NCI-H1436 (cell line): ENCODE results near the gene CAMKMT.
"Not testable (repeated sequence)": the region's sequence is repeated elsewhere in the genome, so short reads cannot be mapped to it uniquely, and the experiment has no call there.

ENCODE experiments used
- DNase-seq: peaks from one replicate; lab custom pipeline; 2025; lab: John Stamatoyannopoulos, UW

Gene CAMKMT

DNA sequence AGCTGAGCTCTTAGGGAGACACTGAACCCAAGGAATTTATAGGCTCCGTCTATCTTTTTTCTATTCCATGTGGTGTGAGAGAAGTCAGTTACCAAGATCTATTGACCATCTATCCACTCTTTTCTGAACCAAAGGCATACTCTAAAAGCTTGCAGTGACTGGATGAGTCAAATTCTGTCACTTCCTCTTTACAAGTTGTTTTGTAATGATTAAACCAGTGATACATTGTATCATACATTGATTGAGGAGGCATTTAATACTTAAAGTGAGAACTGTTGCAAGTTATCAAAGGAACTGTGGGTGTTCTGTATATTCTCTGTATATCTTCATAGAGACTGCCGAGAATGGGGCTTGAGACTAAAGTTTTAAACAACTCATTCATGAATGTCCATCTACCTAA, 188.8 kb downstream of the CAMKMT start:
- no peak for DNase-seq

GRCh38 chr2:44551497-44551896, 189.8 kb downstream of the CAMKMT start:
- DNase-seq: no peak

GRCh38 chr2:44553456-44553855, 191.7 kb downstream of the CAMKMT start:
- no peak for DNase-seq

- DNase-seq: no peak
Observed at GRCh38 chr2:44555700-44556099, 194.0 kb downstream of the CAMKMT start.

DNA sequence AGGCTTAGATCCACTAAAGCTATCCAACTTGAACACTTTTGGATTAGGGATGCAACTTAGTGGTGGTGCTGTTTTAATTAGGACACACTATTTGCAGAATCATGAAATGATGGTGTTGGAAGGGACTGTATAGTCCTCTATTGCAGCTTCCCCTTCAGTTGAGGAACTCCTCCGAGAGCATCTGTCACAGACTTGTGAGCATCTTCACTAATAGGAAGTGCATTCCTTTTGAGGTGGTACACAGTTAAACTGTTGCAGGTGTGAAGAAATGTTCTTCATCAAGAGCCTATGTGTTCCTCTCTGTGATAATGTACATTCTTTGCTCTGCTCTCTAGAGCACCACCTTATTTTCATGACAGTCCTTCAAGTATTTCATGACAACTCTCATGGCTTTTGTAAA, 197.4 kb downstream of the CAMKMT start:
- DNase-seq: no peak

- no peak for DNase-seq
Observed at GRCh38 chr2:44560352-44560751, 198.6 kb downstream of the CAMKMT start.

DNA sequence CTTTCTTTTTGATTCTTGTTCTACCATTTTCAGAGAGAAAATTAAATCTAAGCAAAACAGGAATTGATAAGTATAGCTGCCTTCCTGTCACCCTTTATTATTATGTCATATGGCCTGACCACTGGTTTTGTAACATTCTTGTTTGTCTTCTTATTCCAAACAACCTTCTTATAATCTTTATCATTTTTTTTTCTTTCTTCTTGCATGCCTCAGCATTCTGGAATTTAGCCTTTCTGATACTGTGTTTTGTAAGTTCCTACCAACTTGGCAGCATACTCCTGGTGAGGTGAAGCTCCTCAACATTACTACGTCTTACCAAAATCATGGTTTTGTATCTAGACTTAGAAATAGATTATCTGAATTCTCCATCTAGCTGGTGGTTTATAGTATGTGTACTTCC, 199.2 kb downstream of the CAMKMT start:
- DNase-seq: no peak

GRCh38 chr2:44562737-44563136, 201.0 kb downstream of the CAMKMT start:
- no peak for DNase-seq

- no peak for DNase-seq
Observed at GRCh38 chr2:44564752-44565151, 203.0 kb downstream of the CAMKMT start.

DNA sequence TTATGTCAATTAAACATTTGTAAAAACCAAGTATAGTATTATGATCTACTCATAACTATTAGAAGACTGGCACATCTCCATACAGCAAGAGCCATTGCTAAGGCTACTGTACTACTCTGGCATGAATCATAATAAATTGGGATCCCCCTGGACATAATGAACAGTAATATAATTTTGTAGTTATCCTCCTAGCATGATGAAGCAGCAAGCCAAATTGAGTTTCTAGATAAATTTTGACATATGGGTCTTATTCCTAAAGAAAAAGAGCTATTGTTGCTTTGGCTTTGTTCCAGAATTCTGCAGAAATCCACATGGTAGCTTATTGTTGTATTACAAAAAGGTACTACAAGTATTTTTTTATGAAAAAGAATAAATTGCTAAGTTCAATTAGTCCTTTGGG, 204.3 kb downstream of the CAMKMT start:
- DNase-seq: no peak

- no peak for DNase-seq
Observed at GRCh38 chr2:44569491-44569890, 207.7 kb downstream of the CAMKMT start.

DNA sequence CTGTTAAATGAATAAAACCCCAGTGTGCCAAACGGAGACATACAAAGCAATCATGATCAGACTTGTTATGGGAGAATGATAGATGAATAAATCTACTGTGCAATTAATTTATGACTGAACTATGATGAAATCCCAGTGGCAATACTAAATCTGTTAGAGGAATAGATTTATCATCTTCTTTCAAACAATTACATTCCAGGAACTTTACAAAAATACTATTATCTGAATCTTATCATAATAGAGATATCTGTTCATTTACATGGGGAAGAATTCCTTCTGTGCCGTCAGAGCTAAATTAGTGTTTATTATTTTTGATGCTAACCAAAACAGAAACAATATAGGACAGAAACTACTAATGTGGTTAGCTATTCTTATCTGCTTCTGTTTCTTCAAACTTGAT, 208.5 kb downstream of the CAMKMT start:
- no peak for DNase-seq

GRCh38 chr2:44570777-44571176, 209.0 kb downstream of the CAMKMT start:
- DNase-seq: no peak

- no peak for DNase-seq
Observed at GRCh38 chr2:44572196-44572900, 210.6 kb downstream of the CAMKMT start.

DNA sequence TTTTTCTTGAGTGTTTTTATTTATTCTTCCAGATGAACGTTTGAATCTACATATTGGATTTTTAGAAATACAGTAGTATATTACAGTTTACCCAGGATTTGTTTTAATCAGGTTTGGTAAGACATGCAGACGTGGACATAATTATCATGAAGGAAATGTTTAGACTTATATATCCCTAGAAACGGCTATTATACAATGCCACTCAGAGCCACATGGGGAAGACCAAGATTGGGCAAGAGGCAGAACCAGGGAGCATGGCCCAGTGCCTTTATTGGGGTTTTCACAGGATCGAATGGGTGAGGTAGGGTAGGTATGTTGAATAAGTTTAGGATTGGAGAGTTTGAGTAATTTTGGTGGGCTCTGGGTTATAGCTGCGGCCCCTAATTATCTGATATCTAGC, 212.2 kb downstream of the CAMKMT start:
- DNase-seq: no peak

GRCh38 chr2:44578471-44579093, 216.8 kb downstream of the CAMKMT start:
- no peak for DNase-seq

DNA sequence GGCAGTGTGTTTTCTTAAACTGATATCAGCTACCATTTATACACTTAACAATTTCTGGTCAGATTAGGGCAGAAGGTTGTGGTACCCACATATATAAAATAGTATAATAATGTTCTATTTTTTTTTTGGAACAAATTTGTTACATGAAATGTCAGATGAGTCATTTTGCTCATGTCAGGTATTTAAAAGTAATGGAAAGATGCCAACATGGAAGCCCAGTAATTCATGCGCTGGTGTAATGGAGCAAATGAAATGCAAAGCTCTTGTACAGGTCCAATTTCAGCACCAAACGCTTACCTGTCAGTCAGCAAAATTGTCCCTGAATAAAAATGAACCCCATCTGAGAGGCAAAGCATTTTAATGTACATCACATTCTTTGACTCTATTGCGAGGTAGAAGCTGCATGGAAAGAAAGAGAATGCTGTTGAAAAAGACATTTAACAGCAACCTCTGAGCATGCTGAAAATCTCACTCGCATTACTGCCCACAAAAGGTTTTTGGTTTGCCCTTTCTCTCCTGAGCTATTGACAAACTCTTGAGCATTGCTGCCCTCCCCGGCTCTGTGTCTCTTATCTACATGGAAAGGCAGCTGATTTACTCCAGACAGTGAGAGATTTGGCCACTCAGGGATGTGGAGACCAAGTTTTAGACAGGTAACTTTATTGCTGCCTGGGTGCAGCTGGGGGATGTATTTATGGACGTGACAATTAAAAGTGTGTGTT, 217.5 kb downstream of the CAMKMT start:
- no peak for DNase-seq

- no peak for DNase-seq
Observed at GRCh38 chr2:44579837-44580230, 218.1 kb downstream of the CAMKMT start.

DNA sequence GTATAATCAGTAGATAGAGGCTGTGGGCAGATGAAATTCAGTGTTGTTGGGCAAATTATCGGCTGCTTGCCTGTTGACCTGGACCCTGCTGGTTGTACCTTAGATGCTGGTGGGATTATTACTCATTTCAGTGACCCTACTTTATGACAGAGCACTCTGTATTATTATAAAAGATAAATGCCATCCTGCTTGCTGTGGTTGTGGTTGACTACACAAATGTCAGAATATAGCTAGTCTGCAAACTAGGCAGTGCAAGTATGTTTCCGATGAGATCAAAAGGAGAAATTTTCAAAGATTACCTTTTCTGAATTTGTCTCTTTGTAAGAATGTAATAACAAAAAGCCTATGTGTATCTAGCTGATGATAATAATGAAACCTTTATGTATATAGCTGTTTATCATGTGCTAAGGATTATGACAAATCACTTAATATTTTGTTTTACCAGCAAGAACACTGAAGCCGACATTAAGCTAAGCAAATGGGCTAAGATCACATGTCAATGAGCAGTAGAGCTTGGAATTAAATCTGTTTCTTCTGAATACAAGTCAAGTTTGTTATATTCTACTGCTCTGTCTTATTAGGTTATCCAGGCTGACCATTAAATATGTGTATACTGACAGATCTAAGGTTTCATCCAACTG, 219.2 kb downstream of the CAMKMT start:
- no peak for DNase-seq

DNA sequence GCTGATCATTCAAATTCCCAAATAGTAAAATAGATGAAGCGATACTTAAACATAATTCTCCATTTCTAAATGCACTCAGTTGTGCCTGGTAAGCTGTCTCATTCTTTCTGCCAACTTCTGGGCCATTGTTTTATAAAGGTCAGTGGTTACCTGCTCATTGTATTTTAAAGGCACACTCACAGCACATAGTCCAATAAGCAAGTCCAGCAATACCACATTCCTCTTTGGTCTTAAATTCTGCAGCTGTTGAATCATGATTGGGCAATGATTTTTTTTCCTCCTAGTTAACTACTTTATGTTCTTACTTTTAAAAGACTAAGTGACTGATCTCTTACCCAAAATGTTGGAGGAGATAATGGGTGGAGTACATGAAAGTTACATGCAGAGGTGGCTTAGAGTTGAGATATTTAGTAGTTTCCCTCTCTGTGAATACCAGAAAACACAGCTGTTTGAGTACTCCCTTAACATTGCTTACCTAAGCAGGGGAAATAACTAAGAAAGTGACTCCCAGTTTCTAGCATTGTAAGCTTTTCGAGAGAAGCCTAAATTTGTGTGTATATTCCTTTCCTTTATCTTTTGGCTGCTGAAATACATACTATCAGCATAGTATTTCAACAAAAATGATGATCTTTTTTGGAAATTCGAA, 220.7 kb downstream of the CAMKMT start:
- DNase-seq: no peak

DNA sequence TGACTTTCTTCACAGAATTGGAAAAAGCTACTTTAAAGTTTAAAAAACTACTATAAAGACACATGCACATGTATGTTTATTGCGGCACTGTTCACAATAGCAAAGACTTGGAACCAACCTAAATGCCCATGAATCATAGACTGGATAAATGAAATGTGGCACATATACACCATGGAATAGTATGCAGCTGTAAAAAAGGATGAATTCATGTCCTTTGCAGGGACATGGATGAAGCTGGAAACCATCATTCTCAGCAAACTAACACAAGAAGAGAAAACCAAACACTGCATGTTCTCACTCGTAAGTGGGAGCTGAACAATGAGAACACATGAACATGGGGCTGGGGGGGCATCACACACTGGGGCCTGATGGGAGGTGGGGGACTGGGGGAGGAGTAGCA, 233.9 kb downstream of the CAMKMT start:
- not testable (repeated sequence) for DNase-seq
